GM19324 (cell line): ENCODE data around the gene SPNS3.

ENCODE experiments used
- ATAC-seq: cut with Tn5 transposase; IDR thresholded peaks from one replicate; pipeline ENCODE4 v1.9.1; 2021; ENCODE audit warnings: mild to moderate bottlenecking, moderate library complexity; ENCODE audit not compliant: unreplicated experiment, low FRiP score

Gene SPNS3

GRCh38 chr17:4505187-4505586 is 71.4 kb downstream of the SPNS3 start:
- ATAC-seq: no peak

GRCh38 chr17:4506175-4506813 is 72.6 kb downstream of the SPNS3 start:
- ATAC-seq: no peak

DNA sequence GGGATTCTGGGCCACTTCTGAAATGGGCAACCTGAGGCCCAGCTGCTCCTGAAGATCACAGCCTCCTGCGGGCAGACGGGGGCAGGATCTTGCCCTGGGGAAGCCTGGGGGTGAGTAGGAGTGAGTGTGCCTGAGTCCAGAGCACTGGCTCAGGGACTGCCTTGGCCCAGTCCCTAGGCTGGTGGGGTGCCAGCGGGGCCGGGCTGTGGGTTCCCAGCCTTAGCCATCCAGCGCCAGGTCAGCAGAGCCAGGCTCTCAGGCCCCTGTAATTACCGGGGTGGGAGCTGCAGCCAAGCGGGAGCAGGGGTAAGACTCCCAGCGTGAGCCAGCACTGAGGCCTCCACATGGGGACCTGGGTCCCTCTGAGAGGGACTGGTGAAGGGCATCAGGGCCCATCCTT is 73.2 kb downstream of the SPNS3 start:
- ATAC-seq: no peak

GRCh38 chr17:4507361-4508111 is 73.8 kb downstream of the SPNS3 start:
- ATAC-seq: no peak

GRCh38 chr17:4508207-4508606 is 74.5 kb downstream of the SPNS3 start:
- no peak for ATAC-seq

DNA sequence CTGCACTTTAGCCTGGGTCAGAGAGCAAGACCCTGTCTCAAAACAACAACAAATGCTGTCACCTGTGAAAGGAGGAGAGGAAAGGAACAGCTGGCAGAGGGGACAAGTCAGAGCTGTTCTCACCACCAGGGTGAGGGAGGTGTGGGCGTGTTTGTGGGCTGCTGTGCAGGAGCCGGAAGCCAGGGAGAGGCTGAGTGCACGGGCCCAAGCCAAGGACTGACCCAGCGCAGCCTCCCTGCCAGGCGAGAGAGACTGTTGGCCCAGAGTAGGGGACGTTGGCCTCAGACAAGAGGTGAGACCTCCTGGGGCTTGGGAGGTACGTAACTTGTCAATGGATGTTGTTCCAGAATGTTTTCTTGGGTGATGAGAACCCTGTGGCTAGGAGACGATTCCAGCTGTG is 75.7 kb downstream of the SPNS3 start:
- ATAC-seq: no peak

GRCh38 chr17:4509923-4510617 is 76.3 kb downstream of the SPNS3 start:
- ATAC-seq: no peak

DNA sequence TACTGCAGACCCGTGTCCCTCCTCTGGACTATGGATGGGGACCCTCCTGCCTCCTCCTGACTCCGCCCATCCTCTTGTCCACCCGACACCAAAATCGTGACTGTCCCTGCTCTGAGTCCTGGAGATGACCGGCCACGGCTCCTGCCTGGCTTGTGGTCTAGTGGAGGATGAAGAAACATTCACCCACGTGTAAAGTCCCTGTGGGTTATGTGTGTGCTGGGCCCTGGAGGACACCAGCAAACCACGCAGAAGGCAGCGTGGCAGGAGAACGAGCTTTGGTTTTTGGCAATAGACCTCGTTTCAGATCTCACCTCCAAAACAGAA is 76.8 kb downstream of the SPNS3 start:
- ATAC-seq: no peak

- ATAC-seq: no peak
Observed at GRCh38 chr17:4511199-4511932, 77.6 kb downstream of the SPNS3 start.

DNA sequence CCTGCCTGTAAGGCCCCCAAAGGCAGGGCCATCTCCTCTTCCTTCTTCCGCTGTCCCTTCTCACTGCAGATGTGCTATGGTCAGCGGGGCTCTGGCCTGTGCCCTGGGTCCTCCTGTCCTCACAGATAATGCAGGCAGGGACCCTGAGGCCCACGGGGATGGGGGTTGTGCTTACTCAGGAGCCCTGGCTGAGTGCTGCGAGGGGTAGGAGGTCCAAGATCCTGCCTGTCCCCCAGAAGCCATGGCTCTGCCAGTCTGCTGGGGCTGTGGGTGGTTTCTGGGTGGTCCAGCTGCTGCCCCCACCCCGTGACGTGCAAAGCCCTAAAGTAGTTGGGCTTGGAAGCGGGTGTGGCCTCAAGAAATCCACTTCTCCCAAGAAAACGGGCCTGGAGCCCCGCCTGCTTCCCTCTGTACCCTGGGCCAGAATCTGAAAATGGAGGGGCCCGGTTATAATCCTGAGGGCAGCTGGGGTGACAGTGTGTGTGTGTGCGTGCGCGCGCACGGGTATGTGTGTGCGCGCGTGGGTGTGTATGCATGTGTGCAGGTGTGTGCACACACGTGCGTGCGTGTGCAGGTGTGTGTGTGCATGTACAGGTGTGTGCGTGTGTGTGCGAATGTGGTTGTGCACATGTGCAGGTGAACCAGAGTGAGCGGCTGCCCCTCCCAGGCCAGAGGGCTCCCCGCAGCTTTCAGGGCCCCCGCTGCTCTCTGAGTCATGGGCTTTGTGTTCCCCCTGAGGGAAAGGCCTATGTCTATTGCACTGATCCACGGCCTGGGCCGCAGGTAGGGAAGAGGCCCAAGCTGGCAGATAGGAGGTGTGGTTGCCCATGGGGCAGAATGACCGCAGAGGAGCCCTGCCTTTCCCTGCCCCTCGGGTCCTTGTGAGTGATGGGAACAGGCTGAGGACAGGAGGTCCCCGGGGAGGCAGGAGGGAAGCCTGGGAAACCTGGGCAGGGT is 78.7 kb downstream of the SPNS3 start:
- ATAC-seq: no peak

GRCh38 chr17:4513113-4514032 is 79.6 kb downstream of the SPNS3 start:
- no peak for ATAC-seq

GRCh38 chr17:4514206-4514605 is 80.5 kb downstream of the SPNS3 start:
- no peak for ATAC-seq

GRCh38 chr17:4514779-4515178 is 81.0 kb downstream of the SPNS3 start:
- no peak for ATAC-seq

GRCh38 chr17:4515501-4515900 is 81.8 kb downstream of the SPNS3 start:
- no peak for ATAC-seq

DNA sequence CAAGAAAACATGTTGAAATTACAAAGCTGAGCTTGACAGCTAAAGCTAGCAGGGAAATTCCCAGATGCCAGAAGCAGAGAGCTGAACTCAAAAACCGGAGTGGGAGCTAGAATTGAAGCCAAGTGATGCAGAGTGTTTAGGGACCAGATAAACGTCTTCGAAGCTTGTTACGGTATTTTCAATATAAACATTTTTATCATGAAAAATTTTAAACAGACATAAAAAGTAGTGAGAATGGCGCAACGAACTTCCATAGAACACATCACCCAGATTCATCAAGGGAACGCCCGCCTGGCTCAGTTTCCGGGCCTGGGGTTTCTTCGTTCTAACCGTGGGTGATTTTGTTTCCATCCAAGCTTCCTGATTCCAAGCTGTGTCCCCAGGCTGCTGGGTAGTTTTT is 83.0 kb downstream of the SPNS3 start:
- ATAC-seq: no peak

DNA sequence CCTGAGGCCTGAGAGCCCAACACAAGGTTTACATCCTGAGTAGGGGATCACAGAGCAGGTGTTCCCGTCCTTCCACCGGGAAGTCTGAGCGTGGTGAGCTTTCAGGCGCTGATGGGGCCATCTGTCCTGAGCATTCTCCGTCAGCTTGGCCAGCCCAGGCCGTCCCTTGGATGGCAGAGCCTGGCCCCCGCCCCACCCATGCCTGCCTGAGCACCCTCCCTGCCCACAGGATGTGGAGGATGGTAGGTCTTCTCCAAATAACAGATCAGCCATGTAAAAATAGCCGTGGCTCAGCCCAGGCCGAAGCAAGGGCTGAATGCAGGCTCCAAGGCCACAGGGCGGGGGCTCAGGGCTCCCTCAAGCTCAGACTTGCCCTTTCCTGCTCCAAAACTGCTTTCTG is 85.2 kb downstream of the SPNS3 start:
- ATAC-seq: no peak

DNA sequence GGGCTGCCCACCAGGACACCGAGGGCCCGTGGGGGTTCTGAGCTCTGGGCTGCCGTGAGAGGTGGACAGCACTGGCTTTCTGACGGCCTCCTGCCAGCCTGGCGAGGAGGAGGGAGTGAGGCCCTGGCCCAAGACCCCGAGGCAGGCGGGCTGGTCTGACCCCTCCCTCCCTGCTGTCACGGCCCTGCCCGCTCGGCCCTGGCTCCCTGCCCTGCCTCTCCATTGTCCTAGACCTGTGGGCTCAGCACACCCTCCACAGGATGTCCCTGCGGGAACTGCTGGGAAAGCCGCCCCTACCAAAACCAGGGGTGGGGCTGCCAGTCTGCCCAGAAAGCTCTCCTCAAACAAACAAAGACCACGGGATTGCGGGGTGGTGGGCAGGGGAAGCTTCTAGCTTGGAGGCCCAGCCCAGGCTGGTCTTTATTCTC is 85.6 kb downstream of the SPNS3 start:
- no peak for ATAC-seq

DNA sequence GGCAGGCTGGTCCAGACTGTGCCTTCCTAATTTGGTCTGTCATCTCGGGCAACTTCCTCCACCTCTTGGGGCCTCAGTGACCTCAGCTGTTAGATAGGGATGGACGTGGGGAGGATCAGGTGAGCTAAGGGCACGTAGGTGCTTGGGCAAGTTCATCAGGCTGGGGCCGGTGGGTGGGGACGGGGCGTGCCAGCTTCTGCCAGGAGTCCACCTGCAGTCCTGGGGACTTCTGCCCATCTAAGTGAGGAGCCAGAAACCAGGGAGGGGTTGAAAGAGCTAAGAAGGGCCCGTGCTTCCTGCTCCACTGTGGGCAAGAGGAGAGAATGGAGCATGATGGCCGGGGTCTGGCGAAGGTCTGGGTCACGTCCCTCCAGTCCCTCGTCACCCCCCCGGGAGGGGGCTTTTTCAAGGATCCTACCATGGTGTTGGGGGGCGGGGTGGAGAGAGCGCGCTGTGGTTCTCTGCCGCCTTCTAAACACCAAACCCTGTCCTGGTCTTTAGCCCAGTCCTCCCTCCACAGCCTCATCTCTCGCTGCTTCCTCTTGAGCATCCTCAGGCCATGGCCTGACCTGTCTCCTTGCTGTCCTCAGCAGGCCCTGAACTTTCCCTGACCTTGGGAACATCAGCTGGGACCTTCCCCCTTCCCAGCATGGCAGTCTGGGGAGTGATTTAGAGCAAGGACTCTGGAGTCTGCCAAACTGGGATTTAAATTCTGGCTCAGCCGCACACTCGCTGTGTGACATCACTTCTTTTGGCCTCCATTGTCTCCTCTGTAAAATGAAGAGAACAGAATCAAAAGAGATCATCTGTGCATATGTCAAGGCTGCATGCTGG is 86.5 kb downstream of the SPNS3 start:
- no peak for ATAC-seq
